Liver (tissue), 9 donors: ENCODE measurements around the gene EIF4B. TPM values are rescaled to one million over a fixed set of nuclear protein-coding genes. Genes with fewer than 3 reads are reported as not detected.
A peak's percentile ranks its signal among the peaks of the same experiment; 100 is the strongest.

Source experiments
- DNase-seq: peaks from one replicate; pipeline ENCODE4 v3.0.0-alpha.2; 2017; ENCODE audit warnings: low spot score
- H3K27ac ChIP-seq, 2 donors: one replicate each; pipeline ENCODE4 v1.7.0; 2013; ENCODE audit warnings: inconsistent platforms in 2 of 2, low read length in 2 of 2, control low read depth in 1 of 2, low read depth in 1 of 2, mild to moderate bottlenecking in 1 of 2
- H3K27me3 ChIP-seq, 4 donors: one replicate each; pipeline versions ENCODE4 v1.6.1 to v1.7.0; 2013; ENCODE audit warnings: low read length in 3 of 4, inconsistent platforms in 1 of 4, mild to moderate bottlenecking in 1 of 4, moderate library complexity in 1 of 4; ENCODE audit not compliant: control insufficient read depth in 4 of 4, insufficient read depth in 4 of 4
- H3K36me3 ChIP-seq, 4 donors: one replicate each; pipeline versions ENCODE4 v1.6.1 to v1.7.0; 2013; ENCODE audit warnings: low read length in 3 of 4, mild to moderate bottlenecking in 3 of 4, low read depth in 1 of 4, moderate library complexity in 1 of 4; ENCODE audit not compliant: control insufficient read depth in 4 of 4, insufficient read depth in 3 of 4
- H3K4me1 ChIP-seq, 4 donors: one replicate each; pipeline versions ENCODE4 v1.6.1 to v1.7.0; 2013; ENCODE audit warnings: low read length in 3 of 4, mild to moderate bottlenecking in 3 of 4, moderate library complexity in 1 of 4; ENCODE audit not compliant: control insufficient read depth in 4 of 4, insufficient read depth in 4 of 4
- H3K4me3 ChIP-seq, 3 donors: one replicate each; pipeline versions ENCODE4 v1.6.1 to v1.7.0; 2013; ENCODE audit warnings: low read length in 3 of 3, control low read depth in 1 of 3, low read depth in 1 of 3, mild to moderate bottlenecking in 1 of 3
- H3K9ac ChIP-seq, 2 donors: one replicate each; pipeline ENCODE4 v1.7.0; 2013; ENCODE audit warnings: low read length in 2 of 2, mild to moderate bottlenecking in 2 of 2, moderate library complexity in 2 of 2, control low read depth in 1 of 2, low read depth in 1 of 2
- H3K9me3 ChIP-seq, 4 donors: one replicate each; pipeline versions ENCODE4 v1.6.1 to v1.7.0; 2013; ENCODE audit warnings: low read length in 3 of 4; ENCODE audit not compliant: control insufficient read depth in 4 of 4
- ATF3 ChIP-seq: IDR thresholded peaks from 2 replicates; pipeline ENCODE4 v1.6.1; 2016; ENCODE audit warnings: antibody characterized with exemption
- CTCF ChIP-seq: fragments of 150-350 bp; IDR thresholded peaks from 2 replicates; pipeline ENCODE4 v1.5.1; 2017; ENCODE audit warnings: improper control_type of control experiment, low read depth, low read length; ENCODE audit not compliant: missing input control
- EGR1 ChIP-seq, 2 donors: IDR thresholded peaks; 2 replicates each; pipeline ENCODE4 v1.6.1; 2016 to 2018; ENCODE audit warnings: antibody characterized with exemption in 2 of 2, low read depth in 2 of 2
- FOXA1 ChIP-seq: IDR thresholded peaks from 2 replicates; pipeline ENCODE4 v1.6.1; 2016; ENCODE audit warnings: antibody characterized with exemption
- FOXA2 ChIP-seq: IDR thresholded peaks from 2 replicates; pipeline ENCODE4 v1.6.1; 2016; ENCODE audit warnings: antibody characterized with exemption
- GABPA ChIP-seq, 2 donors: IDR thresholded peaks in 1 of 2; conservative IDR thresholded peaks in 1 of 2; 2 replicates each; pipeline ENCODE4 v1.6.1; 2016; ENCODE audit warnings: antibody characterized with exemption in 2 of 2, mild to moderate bottlenecking in 1 of 2, moderate library complexity in 1 of 2
- HNF4A ChIP-seq, 2 donors: conservative IDR thresholded peaks; 2 replicates each; pipeline ENCODE4 v1.6.1; 2016; ENCODE audit warnings: antibody characterized with exemption in 2 of 2, mild to moderate bottlenecking in 2 of 2
- HNF4G ChIP-seq: IDR thresholded peaks from 2 replicates; pipeline ENCODE4 v1.6.1; 2016; ENCODE audit warnings: antibody characterized with exemption
- JUND ChIP-seq, 2 donors: IDR thresholded peaks; 2 replicates each; pipeline ENCODE4 v1.6.1; 2016; ENCODE audit warnings: antibody characterized with exemption in 2 of 2
- MAX ChIP-seq: IDR thresholded peaks from 2 replicates; pipeline ENCODE4 v1.6.1; 2016; ENCODE audit warnings: antibody characterized with exemption
- NR2F2 ChIP-seq: IDR thresholded peaks from 2 replicates; pipeline ENCODE4 v1.6.1; 2016; ENCODE audit warnings: antibody characterized with exemption
- RAD21 ChIP-seq, 2 donors: IDR thresholded peaks; 2 replicates each; pipeline ENCODE4 v1.6.1; 2016; ENCODE audit warnings: antibody characterized with exemption in 2 of 2, mild to moderate bottlenecking in 2 of 2
- RXRA ChIP-seq, 2 donors: IDR thresholded peaks; 2 replicates each; pipeline ENCODE4 v1.6.1; 2017 to 2018; ENCODE audit warnings: antibody characterized with exemption in 2 of 2, mild to moderate bottlenecking in 1 of 2
- SP1 ChIP-seq: IDR thresholded peaks from 2 replicates; pipeline ENCODE4 v1.6.1; 2018; ENCODE audit warnings: antibody characterized with exemption, mild to moderate bottlenecking
- TAF1 ChIP-seq: conservative IDR thresholded peaks from 2 replicates; pipeline ENCODE4 v1.6.1; 2016; ENCODE audit warnings: antibody characterized with exemption, mild to moderate bottlenecking
- YY1 ChIP-seq: IDR thresholded peaks from 2 replicates; pipeline ENCODE4 v1.6.1; 2016; ENCODE audit warnings: antibody characterized with exemption, mild to moderate bottlenecking
- ZBTB33 ChIP-seq: IDR thresholded peaks from 2 replicates; pipeline ENCODE4 v1.6.1; 2016; ENCODE audit warnings: antibody characterized with exemption
- WGBS: extraction: QIAGEN DNeasy Blood & Tissue Kit; methylation state at CpG from one replicate; pipeline ENCODE4 v1.1.7; 2013; 5-methylcytosine and 5-hydroxymethylcytosine counted together
- polyA plus RNA-seq, 2 donors: library from polyadenylated mRNA; stranded (reverse) in 1 of 2; unstranded in 1 of 2; fragments of 200-250 nt in 1 of 2; fragments of >200 nt in 1 of 2; fragmentation: Nextera tagmentation in 1 of 2; extraction: Ambion mirVana in 1 of 2; gene quantifications; one replicate each; pipeline versions ENCODE4 v1.2.1 to v1.2.3, GENCODE V29; 2013 to 2015
- total RNA-seq, 2 donors: library from RNA; depleted of rRNA; stranded (reverse); fragments of >200 nt; gene quantifications; one replicate each; pipeline ENCODE4 v1.2.3, GENCODE V29; 2014
- donor health status: healthy.
- donor health status: healthy.
- donor health status: healthy.
- donor health status: healthy.
- donor health status: healthy.

Gene EIF4B
- total and polyA plus RNA-seq, 4 donors: 32.1 to 273 (median 169) TPM

- H3K36me3 ChIP-seq: peaks cover 6 to 16% (median 8%) of the 10 kb centered on the region in 4 donors
- DNase-seq: no peak
- H3K9ac ChIP-seq: no peak overlapping the region
- H3K27me3 ChIP-seq: no peaks in the 10 kb centered on the region
- H3K9me3 ChIP-seq: no peaks in the 10 kb centered on the region
- no peak overlapping the region for H3K4me3 ChIP-seq
- 98% methylated on average over 8 of the region's 8 CpGs for WGBS
- TF ChIP-seq CTCF (no peak), YY1 (no peak), EGR1 (IDR thresholded peaks at IDR 0.05; ENCODE audit: low read depth in 2 of 2) (no peak), FOXA1 (no peak), ATF3 (no peak), TAF1 (no peak), NR2F2 (no peak), SP1 (no peak), FOXA2 (no peak), ZBTB33 (no peak), RAD21 (IDR thresholded peaks at IDR 0.05) (no peak), MAX (no peak), GABPA (IDR thresholded peaks at IDR 0.05 in 1 of 2, conservative IDR thresholded peaks at IDR 0.05 in 1 of 2) (no peak), JUND (IDR thresholded peaks at IDR 0.05) (no peak), RXRA (IDR thresholded peaks at IDR 0.05) (no peak), HNF4A (conservative IDR thresholded peaks at IDR 0.05) (no peak), HNF4G (no peak)
- H3K27ac ChIP-seq: no peak overlapping the region
- H3K4me1 ChIP-seq: peaks cover 5 to 31% (median 14%) of the 10 kb centered on the region in 4 donors
Measured at GRCh38 chr12:53077030-53077429, 70.8 kb downstream of the EIF4B start.

- H3K9ac ChIP-seq: peak overlapping the region; percentile 48 to 72
- no peaks in the 10 kb centered on the region for H3K27me3 ChIP-seq
- DNase-seq: no peak
- WGBS: 29% methylated on average over 25 of the region's 25 CpGs
- no peak for TF ChIP-seq RAD21 (IDR thresholded peaks at IDR 0.05)
- TF ChIP-seq MAX: peak; percentile 21
- H3K9me3 ChIP-seq: no peaks in the 10 kb centered on the region
- H3K4me3 ChIP-seq: peak overlapping the region; percentile 63 to 82 (median 80)
- H3K36me3 ChIP-seq: peaks cover 6 to 16% (median 8%) of the 10 kb centered on the region in 4 donors
- peaks cover 5 to 23% (median 12%) of the 10 kb centered on the region in 4 donors for H3K4me1 ChIP-seq
- peak overlapping the region; percentile 71 to 90 for H3K27ac ChIP-seq
Measured at GRCh38 chr12:53078425-53079225, 72.4 kb downstream of the EIF4B start.
